GM23338 (cell line): Measurements from ENCODE around the gene HYAL2.

Experiments
- EZH2 ChIP-seq: fragments of 200-600 bp; sonication (generic); IDR thresholded peaks from one replicate; pipeline ENCODE4 v1.8.0; 2017; ENCODE audit warnings: antibody characterized with exemption, mild to moderate bottlenecking, low read depth; ENCODE audit not compliant: unreplicated experiment
- POLR2AphosphoS5 ChIP-seq: IDR thresholded peaks from 2 replicates; pipeline ENCODE4 v1.6.1; 2016; ENCODE audit warnings: antibody characterized with exemption, low read depth
- TF ChIP-seq, protein P1 (sequence below), 2 experiments: fragments of 200-600 bp in 1 of 2; sonication (generic) in 1 of 2; conservative IDR thresholded peaks; 2 replicates each; pipeline versions ENCODE4 v1.5.1 to v1.6.1; 2016 to 2017; ENCODE audit warnings: antibody characterized with exemption in 2 of 2, low read depth in 2 of 2, mild to moderate bottlenecking in 2 of 2, moderate library complexity in 1 of 2
- TF ChIP-seq, protein P2 (sequence below): IDR thresholded peaks from one replicate; pipeline ENCODE4 v1.6.1; 2018; ENCODE audit warnings: antibody characterized with exemption; ENCODE audit not compliant: unreplicated experiment

DNA sequence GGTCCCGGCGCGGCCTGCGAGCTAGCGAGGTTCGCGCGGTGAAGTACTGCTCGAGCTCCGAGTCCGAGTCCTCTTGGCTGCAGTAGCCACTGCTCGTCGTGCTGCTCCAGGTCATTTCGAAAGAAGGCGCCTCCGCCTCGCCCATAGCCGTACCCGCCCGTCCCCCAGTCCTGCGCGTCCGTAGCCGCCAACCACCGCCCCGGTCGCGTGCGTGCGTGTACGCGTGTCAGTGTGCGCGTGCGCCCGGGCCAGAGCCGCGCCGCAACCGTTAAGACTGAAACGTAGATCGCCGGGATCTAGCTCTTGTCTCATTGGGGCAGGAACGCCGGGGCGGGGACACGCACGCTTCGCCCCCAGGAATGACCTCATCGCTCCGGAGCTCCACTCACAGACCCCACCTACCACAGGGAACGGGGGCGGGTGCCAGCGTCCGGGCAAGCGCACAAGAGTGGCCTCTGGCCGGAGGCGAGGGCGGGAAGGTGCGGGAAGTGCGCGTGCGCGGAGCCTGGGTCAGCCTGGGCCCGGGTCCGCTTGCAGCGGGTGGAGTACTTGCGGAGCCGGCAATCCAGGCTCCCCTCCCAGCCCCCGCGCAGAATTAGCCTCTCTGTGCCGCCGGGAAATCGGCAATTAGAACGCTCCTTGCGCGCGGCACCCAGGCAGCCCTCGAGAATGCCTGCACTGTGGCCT is 14.8 kb upstream of the HYAL2 start:
- TF ChIP-seq POLR2AphosphoS5: peak; percentile 93
- TF ChIP-seq, protein P1, sequence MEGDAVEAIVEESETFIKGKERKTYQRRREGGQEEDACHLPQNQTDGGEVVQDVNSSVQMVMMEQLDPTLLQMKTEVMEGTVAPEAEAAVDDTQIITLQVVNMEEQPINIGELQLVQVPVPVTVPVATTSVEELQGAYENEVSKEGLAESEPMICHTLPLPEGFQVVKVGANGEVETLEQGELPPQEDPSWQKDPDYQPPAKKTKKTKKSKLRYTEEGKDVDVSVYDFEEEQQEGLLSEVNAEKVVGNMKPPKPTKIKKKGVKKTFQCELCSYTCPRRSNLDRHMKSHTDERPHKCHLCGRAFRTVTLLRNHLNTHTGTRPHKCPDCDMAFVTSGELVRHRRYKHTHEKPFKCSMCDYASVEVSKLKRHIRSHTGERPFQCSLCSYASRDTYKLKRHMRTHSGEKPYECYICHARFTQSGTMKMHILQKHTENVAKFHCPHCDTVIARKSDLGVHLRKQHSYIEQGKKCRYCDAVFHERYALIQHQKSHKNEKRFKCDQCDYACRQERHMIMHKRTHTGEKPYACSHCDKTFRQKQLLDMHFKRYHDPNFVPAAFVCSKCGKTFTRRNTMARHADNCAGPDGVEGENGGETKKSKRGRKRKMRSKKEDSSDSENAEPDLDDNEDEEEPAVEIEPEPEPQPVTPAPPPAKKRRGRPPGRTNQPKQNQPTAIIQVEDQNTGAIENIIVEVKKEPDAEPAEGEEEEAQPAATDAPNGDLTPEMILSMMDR (conservative IDR thresholded peaks at IDR 0.05; ENCODE audit: low read depth in 2 of 2): no peak
- TF ChIP-seq, protein P2, sequence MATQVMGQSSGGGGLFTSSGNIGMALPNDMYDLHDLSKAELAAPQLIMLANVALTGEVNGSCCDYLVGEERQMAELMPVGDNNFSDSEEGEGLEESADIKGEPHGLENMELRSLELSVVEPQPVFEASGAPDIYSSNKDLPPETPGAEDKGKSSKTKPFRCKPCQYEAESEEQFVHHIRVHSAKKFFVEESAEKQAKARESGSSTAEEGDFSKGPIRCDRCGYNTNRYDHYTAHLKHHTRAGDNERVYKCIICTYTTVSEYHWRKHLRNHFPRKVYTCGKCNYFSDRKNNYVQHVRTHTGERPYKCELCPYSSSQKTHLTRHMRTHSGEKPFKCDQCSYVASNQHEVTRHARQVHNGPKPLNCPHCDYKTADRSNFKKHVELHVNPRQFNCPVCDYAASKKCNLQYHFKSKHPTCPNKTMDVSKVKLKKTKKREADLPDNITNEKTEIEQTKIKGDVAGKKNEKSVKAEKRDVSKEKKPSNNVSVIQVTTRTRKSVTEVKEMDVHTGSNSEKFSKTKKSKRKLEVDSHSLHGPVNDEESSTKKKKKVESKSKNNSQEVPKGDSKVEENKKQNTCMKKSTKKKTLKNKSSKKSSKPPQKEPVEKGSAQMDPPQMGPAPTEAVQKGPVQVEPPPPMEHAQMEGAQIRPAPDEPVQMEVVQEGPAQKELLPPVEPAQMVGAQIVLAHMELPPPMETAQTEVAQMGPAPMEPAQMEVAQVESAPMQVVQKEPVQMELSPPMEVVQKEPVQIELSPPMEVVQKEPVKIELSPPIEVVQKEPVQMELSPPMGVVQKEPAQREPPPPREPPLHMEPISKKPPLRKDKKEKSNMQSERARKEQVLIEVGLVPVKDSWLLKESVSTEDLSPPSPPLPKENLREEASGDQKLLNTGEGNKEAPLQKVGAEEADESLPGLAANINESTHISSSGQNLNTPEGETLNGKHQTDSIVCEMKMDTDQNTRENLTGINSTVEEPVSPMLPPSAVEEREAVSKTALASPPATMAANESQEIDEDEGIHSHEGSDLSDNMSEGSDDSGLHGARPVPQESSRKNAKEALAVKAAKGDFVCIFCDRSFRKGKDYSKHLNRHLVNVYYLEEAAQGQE: no peak
- TF ChIP-seq EZH2: no peak
